ENCODE results near the gene CSPG4.

DNA sequence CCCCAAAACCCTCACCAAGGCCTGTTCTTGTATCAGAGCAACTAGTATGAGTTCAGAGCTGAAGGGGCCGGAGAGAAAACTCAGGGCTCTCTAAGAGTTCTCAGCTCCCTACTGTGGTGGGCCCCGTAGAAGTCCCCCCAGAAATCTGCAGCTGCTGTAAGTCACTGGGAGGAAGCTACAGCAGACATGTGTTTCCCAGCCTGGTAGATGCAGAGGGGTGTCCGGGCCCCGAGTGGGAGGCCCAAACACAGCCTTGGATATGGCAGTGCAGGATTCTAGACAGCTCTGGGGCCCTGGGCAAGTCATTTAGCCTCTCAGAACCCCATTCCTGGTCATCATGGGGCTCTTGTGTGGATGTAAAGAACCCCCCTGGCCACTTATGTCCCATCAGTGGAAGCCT is 39.2 kb upstream of the CSPG4 start:
- TF ChIP-seq, protein P1, sequence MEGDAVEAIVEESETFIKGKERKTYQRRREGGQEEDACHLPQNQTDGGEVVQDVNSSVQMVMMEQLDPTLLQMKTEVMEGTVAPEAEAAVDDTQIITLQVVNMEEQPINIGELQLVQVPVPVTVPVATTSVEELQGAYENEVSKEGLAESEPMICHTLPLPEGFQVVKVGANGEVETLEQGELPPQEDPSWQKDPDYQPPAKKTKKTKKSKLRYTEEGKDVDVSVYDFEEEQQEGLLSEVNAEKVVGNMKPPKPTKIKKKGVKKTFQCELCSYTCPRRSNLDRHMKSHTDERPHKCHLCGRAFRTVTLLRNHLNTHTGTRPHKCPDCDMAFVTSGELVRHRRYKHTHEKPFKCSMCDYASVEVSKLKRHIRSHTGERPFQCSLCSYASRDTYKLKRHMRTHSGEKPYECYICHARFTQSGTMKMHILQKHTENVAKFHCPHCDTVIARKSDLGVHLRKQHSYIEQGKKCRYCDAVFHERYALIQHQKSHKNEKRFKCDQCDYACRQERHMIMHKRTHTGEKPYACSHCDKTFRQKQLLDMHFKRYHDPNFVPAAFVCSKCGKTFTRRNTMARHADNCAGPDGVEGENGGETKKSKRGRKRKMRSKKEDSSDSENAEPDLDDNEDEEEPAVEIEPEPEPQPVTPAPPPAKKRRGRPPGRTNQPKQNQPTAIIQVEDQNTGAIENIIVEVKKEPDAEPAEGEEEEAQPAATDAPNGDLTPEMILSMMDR (IDR thresholded peaks at IDR 0.05; ENCODE audit: borderline replicate concordance, extremely low read depth, low read length, poor library complexity, severe bottlenecking): no peak
- TF ChIP-seq EZH2 (IDR thresholded peaks at IDR 0.05; ENCODE audit: borderline replicate concordance, low read depth, low read length, severe bottlenecking): no peak

Measured in DND-41 (cell line).